Activated CD4-positive, alpha-beta T cell treated with anti-CD3 and anti-CD28 coated beads, Interleukin-2, amount 50 U/mL, for 48 hours (primary cell): Measurements from ENCODE around the gene IFNGR2.
"Not testable (repeated sequence)": the region's sequence is repeated elsewhere in the genome, so short reads cannot be mapped to it uniquely, and the experiment has no call there.

Source experiments
- DNase-seq, 2 experiments: peaks; one replicate each; pipeline ENCODE4 v3.0.0-alpha.2; 2020

IFNGR2 gene

GRCh38 chr21:33443194-33443593 lies 40.0 kb downstream of the IFNGR2 start:
- DNase-seq, result no peak

GRCh38 chr21:33444499-33444898 lies 41.3 kb downstream of the IFNGR2 start:
- DNase-seq, result no peak

GRCh38 chr21:33446620-33447019 lies 43.4 kb downstream of the IFNGR2 start:
- DNase-seq, result not testable (repeated sequence)

GRCh38 chr21:33449616-33450015 lies 46.4 kb downstream of the IFNGR2 start:
- DNase-seq, result no peak

GRCh38 chr21:33451634-33452071 lies 48.4 kb downstream of the IFNGR2 start:
- no peak for DNase-seq

- DNase-seq, result no peak
These were observed 49.1 kb downstream of the IFNGR2 start for GRCh38 chr21:33452362-33452761.

- DNase-seq, result no peak
These were observed 52.7 kb downstream of the IFNGR2 start for GRCh38 chr21:33455686-33456446.

GRCh38 chr21:33458861-33459260 lies 55.6 kb downstream of the IFNGR2 start:
- DNase-seq, result no peak

- DNase-seq, result no peak
These were observed 58.5 kb downstream of the IFNGR2 start for GRCh38 chr21:33461538-33462250.

GRCh38 chr21:33469183-33469582 lies 66.0 kb downstream of the IFNGR2 start:
- DNase-seq, result not testable (repeated sequence)

- no peak for DNase-seq
These were observed 67.5 kb downstream of the IFNGR2 start for GRCh38 chr21:33470701-33471100.

- no peak for DNase-seq
These were observed 70.1 kb downstream of the IFNGR2 start for GRCh38 chr21:33473344-33473743.

GRCh38 chr21:33477066-33477465 lies 73.9 kb downstream of the IFNGR2 start:
- no peak for DNase-seq

GRCh38 chr21:33478182-33478581 lies 75.0 kb downstream of the IFNGR2 start:
- no peak for DNase-seq

- DNase-seq, result peak; percentile 41 to 49
These were observed 75.9 kb downstream of the IFNGR2 start for GRCh38 chr21:33478935-33479678.

GRCh38 chr21:33479679-33480480 lies 76.7 kb downstream of the IFNGR2 start, which contains the start of gene TMEM50B:
Gene TMEM50B (minus strand): TSS chr21:33479974. CDS start chr21:33468885, 11,089 bp downstream.
- DNase-seq, result peak; percentile 95 to 97

- DNase-seq, result no peak
These were observed 77.4 kb downstream of the IFNGR2 start for GRCh38 chr21:33480481-33481103.

GRCh38 chr21:33481314-33481943 lies 78.2 kb downstream of the IFNGR2 start:
- no peak for DNase-seq
